Trophoblast cell (in vitro differentiated cells and primary cell): ENCODE data around the gene ADAMTSL3.

Experiments
- DNase-seq, 2 donors: peaks; one replicate each; pipeline ENCODE4 v3.0.0-alpha.2; 2016
- H2AFZ ChIP-seq: 2 replicates; pipeline ENCODE4 v1.6.1; 2013; ENCODE audit warnings: low read length, moderate library complexity, mild to moderate bottlenecking; ENCODE audit not compliant: insufficient read depth, poor library complexity
- H2AK5ac ChIP-seq: 2 replicates; pipeline ENCODE4 v1.6.1; 2013; ENCODE audit warnings: mild to moderate bottlenecking, low read length
- H2BK120ac ChIP-seq: 2 replicates; pipeline ENCODE4 v1.6.1; 2013; ENCODE audit warnings: low read length, mild to moderate bottlenecking, moderate library complexity; ENCODE audit not compliant: insufficient read depth, poor library complexity
- H2BK12ac ChIP-seq: 2 replicates; pipeline ENCODE4 v1.6.1; 2013; ENCODE audit warnings: mild to moderate bottlenecking, low read length, moderate library complexity
- H2BK5ac ChIP-seq: 2 replicates; pipeline ENCODE4 v1.6.1; 2013; ENCODE audit warnings: low read length, low read depth, moderate library complexity, mild to moderate bottlenecking; ENCODE audit not compliant: poor library complexity
- H3K14ac ChIP-seq: 2 replicates; pipeline ENCODE4 v1.6.1; 2013; ENCODE audit warnings: mild to moderate bottlenecking, low read length
- H3K18ac ChIP-seq: 2 replicates; pipeline ENCODE4 v1.6.1; 2013; ENCODE audit warnings: mild to moderate bottlenecking, low read length
- H3K23ac ChIP-seq: 2 replicates; pipeline ENCODE4 v1.6.1; 2013; ENCODE audit warnings: low read length
- H3K27ac ChIP-seq: 2 replicates; pipeline ENCODE4 v1.5.1; 2013; ENCODE audit warnings: low read depth, mild to moderate bottlenecking, inconsistent platforms, low read length, moderate library complexity
- H3K27me3 ChIP-seq: 2 replicates; pipeline ENCODE4 v1.6.1; 2013; ENCODE audit warnings: inconsistent platforms, mild to moderate bottlenecking, low read length, moderate library complexity; ENCODE audit not compliant: insufficient read depth
- H3K36me3 ChIP-seq, 2 experiments: 1 replicate in 1 of 2; 2 replicates in 1 of 2; pipeline ENCODE4 v1.6.1; 2013; ENCODE audit warnings: low read length in 2 of 2, mild to moderate bottlenecking in 2 of 2, moderate library complexity in 1 of 2; ENCODE audit not compliant: insufficient read depth in 2 of 2, control insufficient read depth in 1 of 2
- H3K4ac ChIP-seq: 2 replicates; pipeline ENCODE4 v1.6.1; 2013; ENCODE audit warnings: low read depth, mild to moderate bottlenecking, low read length, moderate library complexity
- H3K4me1 ChIP-seq, 2 experiments: 1 replicate in 1 of 2; 2 replicates in 1 of 2; pipeline ENCODE4 v1.6.1; 2013; ENCODE audit warnings: low read length in 2 of 2, mild to moderate bottlenecking in 2 of 2, moderate library complexity in 1 of 2; ENCODE audit not compliant: insufficient read depth in 2 of 2, control insufficient read depth in 1 of 2
- H3K4me2 ChIP-seq: 2 replicates; pipeline ENCODE4 v1.6.1; 2013; ENCODE audit warnings: inconsistent platforms, mild to moderate bottlenecking, low read length, moderate library complexity
- H3K4me3 ChIP-seq: 2 replicates; pipeline ENCODE4 v1.5.1; 2013; ENCODE audit warnings: mild to moderate bottlenecking, low read depth, low read length, inconsistent platforms
- H3K79me1 ChIP-seq: one replicate; pipeline ENCODE4 v1.6.1; 2013; ENCODE audit warnings: low read length
- H3K79me2 ChIP-seq: 2 replicates; pipeline ENCODE4 v1.6.1; 2013; ENCODE audit warnings: low read length, mild to moderate bottlenecking; ENCODE audit not compliant: control insufficient read depth, insufficient read depth, poor library complexity
- H3K9ac ChIP-seq: 2 replicates; pipeline ENCODE4 v1.6.1; 2013; ENCODE audit warnings: mild to moderate bottlenecking, low read length
- H3K9me3 ChIP-seq: 2 replicates; pipeline ENCODE4 v1.6.1; 2013; ENCODE audit warnings: low read depth, mild to moderate bottlenecking, control low read depth, inconsistent platforms, low read length; ENCODE audit not compliant: insufficient read depth
- H4K12ac ChIP-seq: 2 replicates; pipeline ENCODE4 v1.6.1; 2013; ENCODE audit warnings: low read depth, mild to moderate bottlenecking, low read length, moderate library complexity
- H4K8ac ChIP-seq: 2 replicates; pipeline ENCODE4 v1.6.1; 2013; ENCODE audit warnings: low read depth, mild to moderate bottlenecking, low read length, moderate library complexity
- H4K91ac ChIP-seq: one replicate; pipeline ENCODE4 v1.6.1; 2013; ENCODE audit warnings: low read depth, mild to moderate bottlenecking, low read length, moderate library complexity
- WGBS: extraction: QIAGEN DNeasy Blood & Tissue Kit; methylation state at CpG from one replicate; pipeline ENCODE4 v1.1.7; 2013; ENCODE audit warnings: missing lambda C conversion rate; ENCODE audit not compliant: insufficient read length, insufficient coverage; ENCODE audit errors: extremely low coverage; 5-methylcytosine and 5-hydroxymethylcytosine counted together

Gene ADAMTSL3

GRCh38 chr15:84022516-84022915, 368.6 kb downstream of the ADAMTSL3 start:
- H3K79me2 ChIP-seq = no peaks in the 10 kb centered on the region
- no CpG with 5 or more reads among the region's 1 CpG for WGBS
- no peak overlapping the region for H3K9ac ChIP-seq
- no peak overlapping the region for H3K23ac ChIP-seq
- H3K27me3 ChIP-seq = no peaks in the 10 kb centered on the region
- no peak overlapping the region for H3K4me3 ChIP-seq
- no peak overlapping the region for H3K4ac ChIP-seq
- no peak overlapping the region for H4K91ac ChIP-seq
- no peaks in the 10 kb centered on the region for H3K79me1 ChIP-seq
- no peak overlapping the region for H4K12ac ChIP-seq
- no peak overlapping the region for H2BK5ac ChIP-seq
- H3K4me1 ChIP-seq = no peaks in the 10 kb centered on the region
- H3K18ac ChIP-seq = no peak overlapping the region
- no peak overlapping the region for H4K8ac ChIP-seq
- H3K36me3 ChIP-seq = no peaks in the 10 kb centered on the region
- peak; percentile 29 to 80 for DNase-seq
- H2AFZ ChIP-seq = no peak overlapping the region
- no peak overlapping the region for H3K4me2 ChIP-seq
- no peak overlapping the region for H2AK5ac ChIP-seq
- H2BK12ac ChIP-seq = no peak overlapping the region
- no peak overlapping the region for H2BK120ac ChIP-seq
- H3K27ac ChIP-seq = no peak overlapping the region
- H3K9me3 ChIP-seq = no peaks in the 10 kb centered on the region
- H3K14ac ChIP-seq = no peak overlapping the region

GRCh38 chr15:84023636-84024035, 369.7 kb downstream of the ADAMTSL3 start:
- H2AK5ac ChIP-seq = no peak overlapping the region
- no CpG with 5 or more reads among the region's 11 CpGs for WGBS

GRCh38 chr15:84033793-84034553, 380.1 kb downstream of the ADAMTSL3 start:
- no peak overlapping the region for H3K23ac ChIP-seq
- no peaks in the 10 kb centered on the region for H3K36me3 ChIP-seq
- no peaks in the 10 kb centered on the region for H3K27me3 ChIP-seq
- DNase-seq = no peak
- no peaks in the 10 kb centered on the region for H3K79me2 ChIP-seq
- no peaks in the 10 kb centered on the region for H3K4me1 ChIP-seq
- WGBS = no CpG with 5 or more reads among the region's 3 CpGs
- no peak overlapping the region for H3K4me3 ChIP-seq
- no peak overlapping the region for H2AFZ ChIP-seq
- no peak overlapping the region for H2AK5ac ChIP-seq
- no peak overlapping the region for H2BK120ac ChIP-seq
- no peak overlapping the region for H3K4me2 ChIP-seq
- H3K4ac ChIP-seq = no peak overlapping the region
- H4K91ac ChIP-seq = no peak overlapping the region
- no peaks in the 10 kb centered on the region for H3K9me3 ChIP-seq
- H3K9ac ChIP-seq = no peak overlapping the region
- H4K12ac ChIP-seq = no peak overlapping the region
- H4K8ac ChIP-seq = no peak overlapping the region
- no peak overlapping the region for H3K18ac ChIP-seq
- H3K27ac ChIP-seq = no peak overlapping the region
- no peak overlapping the region for H2BK5ac ChIP-seq
- H3K79me1 ChIP-seq = no peaks in the 10 kb centered on the region
- no peak overlapping the region for H2BK12ac ChIP-seq
- no peak overlapping the region for H3K14ac ChIP-seq

More at GRCh38 chr15:84023636-84024035, 369.7 kb downstream of the ADAMTSL3 start:
- Histone ChIP-seq H2BK5ac (no peak overlapping the region), H3K9me3 (no peaks in the 10 kb centered on the region), H2BK12ac (no peak overlapping the region), H2BK120ac (no peak overlapping the region), H3K4ac (no peak overlapping the region), H3K27me3 (no peaks in the 10 kb centered on the region), H2AFZ (no peak overlapping the region), H4K12ac (no peak overlapping the region), H3K14ac (no peak overlapping the region), H3K18ac (no peak overlapping the region), H3K79me2 (no peaks in the 10 kb centered on the region), H3K23ac (no peak overlapping the region), H3K4me2 (no peak overlapping the region), H4K91ac (no peak overlapping the region), H3K4me1 (no peaks in the 10 kb centered on the region), H3K36me3 (no peaks in the 10 kb centered on the region), H3K4me3 (no peak overlapping the region), H3K9ac (no peak overlapping the region), H3K79me1 (no peaks in the 10 kb centered on the region), H4K8ac (no peak overlapping the region), H3K27ac (no peak overlapping the region)
- DNase-seq = peak; percentile 41 to 82

DNA sequence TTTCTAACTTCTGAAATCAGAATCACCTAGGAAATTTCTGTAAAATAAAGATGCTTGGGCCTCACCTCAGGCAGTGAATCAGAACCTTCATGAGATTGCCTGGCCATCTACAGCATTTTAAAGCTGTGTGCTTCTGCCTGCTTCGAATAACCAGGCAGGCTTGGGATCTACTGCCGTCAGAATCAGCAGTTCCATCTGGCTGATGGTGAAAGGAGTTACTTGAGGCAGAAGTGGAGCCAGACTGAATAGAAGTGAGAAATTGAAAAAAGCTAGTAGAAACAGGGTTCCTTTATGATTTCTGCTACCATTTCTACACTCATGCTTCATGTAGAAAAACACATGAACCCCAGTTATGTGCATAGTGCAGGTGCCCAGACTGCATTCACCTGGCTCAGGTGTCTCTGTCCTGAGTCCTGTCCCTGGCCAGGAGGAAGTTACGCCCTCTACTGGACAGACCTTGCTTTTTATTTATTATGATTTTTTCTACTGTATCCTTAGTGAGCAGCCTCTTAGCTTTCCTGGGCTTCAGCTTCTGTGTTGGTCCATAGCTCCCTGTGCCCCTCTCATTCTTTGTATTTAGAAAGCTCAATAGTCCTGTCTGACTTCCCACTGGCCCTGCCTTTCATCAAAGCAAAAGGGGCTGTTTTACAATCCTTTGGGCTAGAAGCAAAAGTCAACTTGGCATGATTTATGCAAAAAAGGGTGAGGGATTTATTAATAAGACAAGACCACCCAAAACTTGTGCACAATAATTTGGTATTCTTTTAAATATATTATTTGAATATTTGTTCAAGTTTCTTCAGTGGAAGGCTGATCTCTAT, 380.9 kb downstream of the ADAMTSL3 start:
- peak in 1 of 2 donors; percentile 63 for DNase-seq
- Histone ChIP-seq H3K9ac (no peak overlapping the region), H2BK120ac (no peak overlapping the region), H3K79me1 (no peaks in the 10 kb centered on the region), H3K79me2 (no peaks in the 10 kb centered on the region), H3K4me2 (no peak overlapping the region), H3K4me1 (no peaks in the 10 kb centered on the region), H4K12ac (no peak overlapping the region), H3K4ac (no peak overlapping the region), H2AFZ (no peak overlapping the region), H3K23ac (no peak overlapping the region), H3K4me3 (no peak overlapping the region), H3K36me3 (no peaks in the 10 kb centered on the region), H4K8ac (no peak overlapping the region), H2BK12ac (no peak overlapping the region), H2BK5ac (no peak overlapping the region), H3K14ac (no peak overlapping the region), H3K27me3 (no peaks in the 10 kb centered on the region), H3K9me3 (no peaks in the 10 kb centered on the region), H2AK5ac (no peak overlapping the region), H3K18ac (no peak overlapping the region), H4K91ac (no peak overlapping the region), H3K27ac (no peak overlapping the region)
- WGBS = no CpG with 5 or more reads among the region's 3 CpGs
